NCI-H345 (cell line): ENCODE data around the gene ADAD1.

ENCODE experiments used
- DNase-seq: peaks from one replicate; lab custom pipeline; 2025; lab: John Stamatoyannopoulos, UW

The ADAD1 gene

DNA sequence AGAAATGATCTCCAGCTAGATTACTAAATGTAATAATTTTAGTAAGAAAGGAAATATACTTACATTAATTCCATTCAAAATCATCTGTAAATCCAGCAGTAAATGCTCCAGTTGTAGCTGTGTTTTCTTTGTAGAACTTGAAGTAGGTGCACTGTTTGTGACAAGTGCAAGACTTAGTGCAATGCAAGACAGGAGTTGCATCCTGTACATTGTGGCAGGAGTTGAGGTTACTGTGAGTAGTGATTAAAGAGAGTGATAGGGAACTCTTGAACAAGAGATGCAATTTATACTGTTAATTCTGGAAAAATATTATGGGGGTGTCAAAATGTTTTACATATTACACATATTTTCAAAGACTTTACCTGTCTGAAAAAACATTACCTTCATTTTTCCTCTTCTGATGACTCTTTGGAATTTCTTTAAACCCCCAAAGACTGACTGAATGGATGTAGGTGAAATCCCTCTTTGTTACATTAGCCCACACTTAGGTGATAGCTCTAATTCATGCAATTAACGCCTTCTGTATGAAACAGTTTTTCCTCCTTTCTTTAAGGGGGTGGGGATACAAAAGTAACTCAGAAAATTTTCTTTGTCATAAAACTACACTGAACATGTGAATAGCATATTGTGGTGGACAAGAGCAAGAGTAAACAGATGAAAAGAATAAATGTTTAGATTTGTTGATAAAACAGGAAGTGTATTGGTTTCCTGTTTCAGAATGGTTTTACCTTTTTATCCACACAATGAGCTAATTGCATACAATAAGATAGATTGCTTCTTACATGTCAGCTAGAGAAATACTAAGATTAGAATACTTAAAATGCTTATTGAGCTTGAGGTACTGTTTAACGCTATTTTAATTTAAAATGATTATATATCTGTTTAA lies 77.7 kb downstream of the ADAD1 start, which contains the start of gene IL2:
TSS of gene IL2 (minus strand) at position 495 of the 886 bp plus-strand sequence. CDS start at position 210, 285 bp downstream.
- no peak for DNase-seq

- DNase-seq: no peak
Observed at GRCh38 chr4:122458625-122459024, 79.8 kb downstream of the ADAD1 start.

DNA sequence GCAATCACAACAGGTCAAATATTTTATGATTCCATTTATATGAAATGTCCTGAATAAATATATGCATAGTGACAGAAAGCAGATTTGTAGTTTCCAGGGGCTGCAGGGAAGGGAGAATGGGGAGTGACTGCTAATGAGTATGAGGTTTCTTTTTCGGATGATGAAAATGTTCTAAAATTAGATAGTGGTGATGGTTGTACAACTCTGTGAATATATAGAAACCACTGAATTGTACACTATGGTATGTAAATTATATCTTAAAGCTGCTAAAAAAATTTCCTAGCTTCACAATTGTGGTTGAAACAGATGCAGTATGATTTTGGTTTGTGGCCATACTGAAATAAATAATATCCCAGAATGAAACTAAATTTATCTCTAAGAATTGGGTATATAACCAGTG lies 90.6 kb downstream of the ADAD1 start:
- DNase-seq: no peak

DNA sequence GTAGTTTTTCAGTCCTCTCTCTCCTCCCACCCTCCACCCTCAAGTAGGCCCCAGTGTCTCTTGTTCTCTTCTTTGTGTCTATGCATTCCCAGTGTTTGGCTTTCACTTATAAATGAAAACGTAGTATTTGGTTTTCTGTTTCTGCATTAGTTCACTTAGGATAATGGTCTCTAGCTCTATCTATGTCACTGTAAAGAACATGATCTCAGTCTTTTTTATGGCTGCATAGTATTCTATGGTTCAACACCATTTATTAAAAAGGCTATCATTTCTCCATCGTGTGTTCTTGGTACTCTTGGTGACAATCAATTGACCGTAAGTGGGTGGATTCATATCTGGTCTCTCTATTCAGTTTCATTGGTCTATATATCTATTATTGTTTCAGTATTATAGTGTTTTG lies 96.4 kb downstream of the ADAD1 start:
- no peak for DNase-seq

DNA sequence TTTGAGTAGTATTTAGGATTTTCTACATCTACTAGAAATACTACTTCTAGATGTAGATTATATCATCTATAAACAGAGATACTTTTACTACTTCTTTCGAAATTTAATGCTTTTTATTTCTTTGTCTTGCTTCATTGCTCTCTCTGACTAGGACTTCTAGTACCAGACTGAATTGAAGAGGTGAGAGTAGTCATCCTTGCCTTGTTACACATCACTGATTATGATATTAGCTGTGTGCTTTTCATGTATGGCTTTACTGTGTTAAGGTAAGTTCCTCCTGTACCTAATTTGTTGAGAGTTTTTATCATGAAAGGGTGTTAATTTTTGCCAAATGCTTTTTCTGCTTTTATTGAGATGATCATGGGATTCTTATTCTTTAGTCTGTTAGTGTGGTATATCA lies 97.3 kb downstream of the ADAD1 start:
- DNase-seq: no peak

DNA sequence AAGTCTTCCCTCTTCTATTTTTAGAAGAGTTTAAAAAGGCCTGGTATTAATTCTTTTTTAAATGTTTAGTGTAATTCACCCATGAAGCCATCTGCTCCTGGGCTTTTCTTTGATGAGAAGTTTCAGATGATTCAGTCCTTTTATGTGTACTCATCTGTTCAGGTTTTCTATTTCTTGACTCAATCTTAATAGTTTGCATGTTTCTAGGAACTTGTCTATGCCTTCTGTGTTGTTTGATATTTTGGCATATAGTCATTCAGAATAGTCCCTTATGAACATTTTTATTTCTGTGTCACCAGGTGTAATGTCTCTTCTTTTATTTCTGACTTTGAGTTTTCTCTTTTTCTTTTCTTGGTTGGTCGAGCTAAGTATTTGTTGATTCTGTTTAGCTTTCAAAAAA lies 97.9 kb downstream of the ADAD1 start:
- DNase-seq: no peak
